Stimulated activated CD8-positive, alpha-beta memory T cell treated with anti-CD3 and anti-CD28 coated beads, Interleukin-7, amount 100 ng/mL, for 48 hours (primary cell): ENCODE results near the gene OBSCN.

ENCODE experiments used
- DNase-seq, 2 donors: peaks; one replicate each; pipeline ENCODE4 v3.0.0-alpha.2; 2020; ENCODE audit warnings: low read depth in 1 of 2; ENCODE audit errors: extremely low read depth in 1 of 2

Gene OBSCN

GRCh38 chr1:228364068-228364705 is 156.3 kb downstream of the OBSCN start:
- DNase-seq = no peak

DNA sequence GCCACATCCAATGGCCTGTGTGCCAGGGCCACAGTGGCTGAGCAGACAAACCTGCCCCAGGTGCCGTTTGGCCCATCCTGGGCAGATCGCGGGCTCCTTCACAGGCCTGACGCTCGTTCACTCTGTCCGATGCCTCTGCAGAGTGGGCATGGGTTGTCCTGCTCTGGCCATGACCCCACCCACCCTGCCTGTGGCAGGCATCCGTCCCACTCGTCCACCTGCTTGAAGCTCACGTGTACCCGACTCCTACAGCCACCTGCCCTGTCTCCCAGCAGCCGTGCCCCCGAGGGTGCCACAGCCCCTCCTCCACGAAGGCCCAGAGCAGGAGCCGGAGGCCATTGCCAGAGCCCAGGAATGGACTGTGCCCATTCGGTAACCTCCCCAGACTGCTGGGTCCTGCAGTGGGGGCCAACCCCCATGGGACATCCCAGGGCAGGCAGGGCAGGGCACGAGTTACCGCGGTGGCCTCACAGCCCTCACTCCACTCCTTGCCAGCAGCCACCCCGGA is 156.9 kb downstream of the OBSCN start:
- DNase-seq = no peak

DNA sequence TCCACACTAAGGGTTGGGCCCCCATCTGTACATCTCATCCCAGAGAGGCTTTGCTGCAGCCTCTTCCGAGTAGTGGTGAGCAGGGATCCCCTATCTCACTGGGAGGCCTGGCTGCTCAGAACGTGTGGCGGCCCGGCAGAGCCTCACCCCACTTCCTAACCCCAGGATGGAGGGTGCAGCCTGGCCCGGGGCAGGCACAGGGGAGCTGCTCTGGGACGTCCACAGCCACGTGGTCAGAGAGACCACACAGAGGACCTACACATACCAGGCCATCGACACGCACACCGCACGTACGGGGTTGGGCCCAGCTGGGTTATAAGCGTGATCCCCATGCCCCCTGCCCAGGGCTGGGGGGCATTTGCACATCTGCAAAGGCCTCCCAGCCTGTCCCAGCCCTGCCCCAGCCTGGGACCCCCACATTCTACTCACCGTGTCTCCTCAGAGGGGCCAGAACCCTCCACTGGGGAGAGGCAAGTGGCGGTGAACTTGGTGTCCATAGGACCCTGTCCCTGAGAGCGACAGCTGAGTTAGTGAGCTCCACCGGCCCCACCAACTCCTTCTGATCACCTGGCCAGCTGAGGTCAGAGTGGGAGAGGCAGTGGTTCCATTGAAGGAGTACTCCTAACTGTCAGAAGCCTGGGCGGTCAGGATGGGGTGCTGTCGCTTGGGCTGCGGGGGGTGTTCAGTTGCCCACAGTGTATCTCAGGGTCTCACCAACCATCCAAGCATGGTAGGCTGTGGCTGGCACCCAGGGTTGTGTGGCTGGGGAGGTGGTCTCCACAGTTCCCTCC is 157.6 kb downstream of the OBSCN start:
- no peak for DNase-seq

GRCh38 chr1:228366062-228366865 is 158.4 kb downstream of the OBSCN start:
- DNase-seq = no peak

DNA sequence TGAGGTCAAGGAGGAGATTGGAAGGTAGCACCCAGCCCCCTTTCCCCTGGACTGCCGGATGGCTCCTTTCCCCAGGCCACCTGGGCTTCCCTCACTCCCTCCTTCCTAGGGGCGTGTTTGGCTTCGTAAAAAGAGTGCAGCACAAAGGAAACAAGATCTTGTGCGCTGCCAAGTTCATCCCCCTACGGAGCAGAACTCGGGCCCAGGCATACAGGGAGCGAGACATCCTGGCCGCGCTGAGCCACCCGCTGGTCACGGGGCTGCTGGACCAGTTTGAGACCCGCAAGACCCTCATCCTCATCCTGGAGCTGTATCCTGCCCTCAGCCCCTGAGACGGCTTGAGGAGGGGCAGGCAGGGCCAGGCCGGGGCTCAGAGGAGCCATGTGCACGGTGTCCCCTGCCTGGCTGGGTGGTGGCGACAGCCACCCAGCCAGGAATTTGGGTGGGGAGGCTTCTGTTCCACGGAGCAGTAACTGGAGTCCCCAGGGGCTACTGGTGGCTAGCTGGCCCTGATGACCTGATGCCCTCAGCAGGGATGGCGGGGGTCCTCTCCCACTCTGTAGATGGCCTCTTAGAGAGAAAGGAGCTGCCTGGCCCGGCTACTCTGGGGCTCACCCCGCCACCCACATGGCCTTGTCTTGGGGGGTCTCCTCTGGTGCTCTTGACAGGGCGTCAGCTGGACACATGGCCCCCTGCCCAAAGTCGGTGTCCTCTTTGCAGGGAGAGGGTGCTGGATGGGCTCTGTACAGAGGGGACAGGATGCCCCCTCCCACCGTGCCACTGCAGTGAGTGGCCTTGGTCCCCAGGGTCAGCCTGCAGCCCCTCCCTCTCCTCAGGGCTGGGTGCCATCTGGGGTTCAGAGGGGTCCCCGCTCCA is 159.3 kb downstream of the OBSCN start:
- no peak for DNase-seq

GRCh38 chr1:228367798-228368791 is 160.3 kb downstream of the OBSCN start:
- no peak for DNase-seq

GRCh38 chr1:228368801-228369607 is 161.2 kb downstream of the OBSCN start:
- DNase-seq = no peak

DNA sequence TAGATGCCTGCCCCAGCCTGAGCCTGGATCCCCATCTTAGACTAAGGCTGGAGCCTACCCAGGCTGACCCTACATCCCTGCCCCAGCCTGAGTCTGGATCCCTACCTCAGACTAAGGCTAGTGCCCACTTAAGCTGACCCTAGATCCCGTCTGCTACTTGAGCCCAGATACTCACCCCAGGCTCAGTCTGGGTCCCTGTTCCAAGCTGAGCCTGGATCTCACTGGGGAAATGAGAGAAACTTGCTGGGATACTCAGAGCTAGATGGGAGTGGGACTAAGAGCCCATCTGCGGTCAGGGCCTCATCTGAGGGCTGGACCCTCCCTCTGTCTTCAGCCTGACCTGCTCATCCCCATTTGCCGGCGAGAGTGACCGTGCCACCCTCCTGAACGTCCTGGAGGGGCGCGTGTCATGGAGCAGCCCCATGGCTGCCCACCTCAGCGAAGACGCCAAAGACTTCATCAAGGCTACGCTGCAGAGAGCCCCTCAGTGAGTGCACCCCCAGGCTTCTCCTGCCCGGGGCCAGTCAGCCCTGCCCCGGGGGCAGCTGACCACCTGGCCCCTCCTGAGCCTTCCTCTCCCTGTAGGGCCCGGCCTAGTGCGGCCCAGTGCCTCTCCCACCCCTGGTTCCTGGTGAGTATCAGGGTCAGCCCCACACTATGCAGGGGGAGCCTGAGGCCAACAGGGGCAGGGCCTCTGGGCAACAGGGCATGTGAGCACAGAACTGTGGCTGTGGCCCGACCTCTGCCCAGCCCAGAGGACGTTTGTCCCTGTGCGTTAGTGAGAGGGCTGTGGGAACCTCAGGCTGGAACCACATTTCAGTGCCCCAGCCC is 162.0 kb downstream of the OBSCN start:
- no peak for DNase-seq

DNA sequence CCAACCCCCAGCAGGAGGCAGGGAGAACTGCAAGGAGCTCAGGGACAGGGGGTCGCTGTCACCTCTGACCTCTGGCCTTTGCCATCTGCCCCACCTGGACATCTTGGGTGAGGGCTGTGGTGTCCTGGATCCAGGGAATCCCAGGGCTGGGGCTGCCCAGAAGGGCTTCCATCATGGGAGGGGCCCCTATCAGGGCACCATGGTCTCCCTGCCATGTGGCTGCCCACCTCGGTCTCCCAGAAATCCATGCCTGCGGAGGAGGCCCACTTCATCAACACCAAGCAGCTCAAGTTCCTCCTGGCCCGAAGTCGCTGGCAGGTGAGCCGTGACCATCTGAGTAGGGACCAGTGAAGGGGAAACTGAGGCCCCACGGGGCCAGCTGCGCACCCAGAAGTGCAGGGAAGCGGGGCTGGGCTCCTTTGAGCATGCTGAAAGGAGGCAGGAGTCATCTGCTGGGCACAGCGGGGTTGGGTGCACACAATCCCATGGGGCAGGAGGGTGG is 162.6 kb downstream of the OBSCN start:
- no peak for DNase-seq

GRCh38 chr1:228370941-228371740 is 163.3 kb downstream of the OBSCN start:
- no peak for DNase-seq

GRCh38 chr1:228371741-228372182 is 163.9 kb downstream of the OBSCN start:
- DNase-seq = no peak

- DNase-seq = no peak
Measured at GRCh38 chr1:228372183-228373003, 164.5 kb downstream of the OBSCN start.

GRCh38 chr1:228373004-228373680 is 165.3 kb downstream of the OBSCN start:
- no peak for DNase-seq

DNA sequence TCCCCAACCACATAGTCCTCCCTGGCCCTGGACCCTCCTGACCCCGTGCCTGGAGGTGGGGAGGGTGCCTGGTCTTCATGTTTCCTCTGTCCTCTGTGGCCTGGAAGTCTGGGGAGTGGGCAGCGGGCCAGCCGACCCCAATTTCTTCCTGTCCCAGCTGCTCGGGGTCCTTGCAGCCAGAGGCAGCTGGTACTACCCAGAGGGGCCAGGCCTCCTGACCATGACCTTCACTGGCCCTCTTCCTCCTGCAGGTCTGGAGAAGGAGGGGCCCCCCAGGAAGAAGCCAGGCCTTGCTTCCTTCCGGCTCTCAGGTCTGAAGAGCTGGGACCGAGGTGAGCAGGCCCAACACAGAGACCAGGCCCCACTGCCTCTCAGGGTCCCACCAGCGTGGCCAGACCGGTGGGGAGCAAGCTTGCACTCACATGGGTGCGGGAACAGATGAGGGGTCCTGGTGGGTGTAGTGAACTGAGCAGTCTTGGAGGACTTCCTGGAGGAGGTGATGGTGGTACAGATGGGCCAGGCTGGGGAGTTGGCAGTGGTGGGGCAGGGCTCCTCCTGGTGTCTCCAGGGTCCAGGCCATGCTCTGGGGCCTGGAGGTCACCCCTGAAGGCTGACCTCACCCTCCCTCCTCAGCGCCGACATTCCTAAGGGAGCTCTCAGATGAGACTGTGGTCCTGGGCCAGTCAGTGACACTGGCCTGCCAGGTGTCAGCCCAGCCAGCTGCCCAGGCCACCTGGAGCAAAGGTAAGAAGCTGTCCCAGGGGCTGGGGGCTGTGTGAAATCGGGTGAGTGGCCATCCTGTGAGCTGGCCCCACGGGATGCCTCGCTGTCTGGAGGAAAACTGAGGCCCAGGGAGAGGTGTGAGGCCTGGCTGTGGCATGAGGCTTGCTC is 166.1 kb downstream of the OBSCN start:
- DNase-seq = no peak
